K562 (cell line): ENCODE measurements around the gene CCDC50. TPM values are rescaled to one million over a fixed set of nuclear protein-coding genes. Genes with fewer than 3 reads are reported as not detected.

Source experiments
- ATAC-seq: fragments of 200-7000 bp; cut with Tn5 transposase; 3 replicates; pipeline ENCODE4 v1.9.1; 2020; ENCODE audit warnings: moderate library complexity
- BruUV-seq: library from RNA; stranded (reverse); fragments of 400-500 nt; replicated peaks from 2 replicates; lab custom pipeline; 2021; lab: Mats Ljungman, UMichigan
- CTCF ChIA-PET: fragments of 300-600 bp; formaldehyde crosslinking; extraction: SDS; loops from one replicate; lab custom pipeline; 2021; ENCODE audit warnings: low intra/inter-chr PET ratio; lab: Yijun Ruan, JAX
- POLR2A ChIA-PET: fragments of 300-600, 350-650 bp; sonication (Branson Sonifier 250); formaldehyde crosslinking; extraction: SDS; loops from one replicate; lab custom pipeline; 2021; ENCODE audit warnings: antibody characterized with exemption, inconsistent platforms; lab: Yijun Ruan, JAX
- DNase-seq, 4 experiments: peaks; one replicate each; pipeline versions ENCODE4 v3.0.0 to v3.0.0-alpha.2; 2011 to 2018; ENCODE audit warnings: low spot score in 3 of 4, mixed read lengths in 3 of 4; ENCODE audit errors: extremely low read depth in 1 of 4
- FAIRE-seq: peaks from 2 replicates; lab custom pipeline; 2011; peaks lifted over from hg19 to GRCh38; lab: Jason Lieb, UNC
- H2AFZ ChIP-seq: 2 replicates; pipeline ENCODE4 v1.6.0; 2011; ENCODE audit warnings: low read depth, low read length, control low read depth, inconsistent platforms
- H3K27ac ChIP-seq: fragments of 200-600 bp; 3 replicates; pipeline ENCODE4 v1.8.0; 2011; ENCODE audit warnings: low read depth, mild to moderate bottlenecking, control low read depth, inconsistent platforms, low read length, moderate library complexity, mixed read lengths; ENCODE audit errors: extremely low read depth
- H3K27me3 ChIP-seq, 2 experiments: fragments of 300-600 bp in 1 of 2; 2 replicates in 1 of 2; 3 replicates in 1 of 2; pipeline versions ENCODE4 v1.6.0 to v1.8.0; 2011; ENCODE audit warnings: inconsistent platforms in 2 of 2, low read length in 2 of 2, mild to moderate bottlenecking in 1 of 2, mixed read lengths in 1 of 2, moderate library complexity in 1 of 2; ENCODE audit not compliant: control insufficient read depth in 2 of 2, insufficient read depth in 2 of 2
- H3K36me3 ChIP-seq: fragments of 300-600 bp; 3 replicates; pipeline ENCODE4 v1.8.0; 2011; ENCODE audit warnings: mild to moderate bottlenecking, low read length, inconsistent platforms; ENCODE audit not compliant: control insufficient read depth, insufficient read depth
- H3K4me1 ChIP-seq, 2 experiments: fragments of 200-600 bp in 1 of 2; replicated peaks in 1 of 2; 2 replicates in 1 of 2; 3 replicates in 1 of 2; pipeline versions ENCODE4 v1.5.1 to v1.8.0; 2011; ENCODE audit warnings: inconsistent platforms in 2 of 2, low read length in 2 of 2, mild to moderate bottlenecking in 1 of 2, mixed read lengths in 1 of 2, moderate library complexity in 1 of 2; ENCODE audit not compliant: control insufficient read depth in 2 of 2, insufficient read depth in 2 of 2
- H3K4me2 ChIP-seq: 2 replicates; pipeline ENCODE4 v1.6.1; 2011; ENCODE audit warnings: low read length, control low read depth, inconsistent platforms, mixed read lengths; ENCODE audit not compliant: insufficient read depth
- H3K4me3 ChIP-seq: fragments of 200-600 bp; sonication (generic), shearing (Covaris generic); 2 replicates; pipeline ENCODE4 v1.5.1; 2016; ENCODE audit warnings: control low read depth, inconsistent platforms
- H3K79me2 ChIP-seq: fragments of 200-600 bp; 3 replicates; pipeline ENCODE4 v1.8.0; 2011; ENCODE audit warnings: low read length, inconsistent platforms; ENCODE audit not compliant: control insufficient read depth, insufficient read depth
- H3K9ac ChIP-seq, 2 experiments: 2 replicates each; pipeline versions ENCODE4 v1.6.0 to v1.6.1; 2011; ENCODE audit warnings: low read depth in 2 of 2, low read length in 2 of 2, control low read depth in 1 of 2, inconsistent platforms in 1 of 2, mild to moderate bottlenecking in 1 of 2, mixed read lengths in 1 of 2; ENCODE audit not compliant: insufficient read depth in 1 of 2
- H3K9me1 ChIP-seq: one replicate; pipeline ENCODE4 v1.6.0; 2011; ENCODE audit warnings: inconsistent platforms, mild to moderate bottlenecking, low read length, moderate library complexity; ENCODE audit not compliant: control insufficient read depth, insufficient read depth
- H3K9me3 ChIP-seq: replicated peaks from 2 replicates; pipeline ENCODE4 v1.5.1; 2011; ENCODE audit warnings: low read depth, low read length, inconsistent platforms; ENCODE audit not compliant: control insufficient read depth, insufficient read depth
- H4K20me1 ChIP-seq: replicated peaks from 2 replicates; pipeline ENCODE4 v1.6.1; 2011; ENCODE audit warnings: low read length, inconsistent platforms, mixed read lengths; ENCODE audit not compliant: control insufficient read depth, insufficient read depth
- CBFB ChIP-seq: sonication (generic); formaldehyde crosslinking; IDR thresholded peaks from 2 replicates; pipeline ENCODE4 v1.4.0; 2020; ENCODE audit warnings: mild to moderate bottlenecking, missing genetic modification reagents
- MYBL2 ChIP-seq, 2 experiments: fragments of 450-650 bp in 1 of 2; sonication (generic) in 1 of 2; formaldehyde crosslinking in 1 of 2; IDR thresholded peaks; 2 replicates each; pipeline versions ENCODE4 v1.6.1 to v1.8.1; 2017 to 2022; ENCODE audit warnings: borderline replicate concordance in 1 of 2, inconsistent platforms in 1 of 2, low read depth in 1 of 2, mild to moderate bottlenecking in 1 of 2, missing genetic modification reagents in 1 of 2, moderate library complexity in 1 of 2
- NCOR1 ChIP-seq: fragments of 450-650 bp; IDR thresholded peaks from 2 replicates; pipeline ENCODE4 v1.6.1; 2016; ENCODE audit warnings: mild to moderate bottlenecking, moderate library complexity
- NEUROD1 ChIP-seq: fragments of 150-350 bp; IDR thresholded peaks from 2 replicates; pipeline ENCODE4 v1.6.1; 2014; ENCODE audit warnings: borderline replicate concordance, low read length, low read depth; ENCODE audit not compliant: partially characterized antibody
- NFIC ChIP-seq: fragments of 450-650 bp; IDR thresholded peaks from 2 replicates; pipeline ENCODE4 v1.6.1; 2017; ENCODE audit warnings: mild to moderate bottlenecking, inconsistent platforms
- NR2C1 ChIP-seq, 2 experiments: fragments of 450-650 bp; IDR thresholded peaks; 2 replicates each; pipeline ENCODE4 v1.6.1; 2017; ENCODE audit warnings: mild to moderate bottlenecking in 2 of 2, antibody characterized with exemption in 1 of 2, inconsistent platforms in 1 of 2, missing compliant biosample characterization in 1 of 2, missing genetic modification characterization in 1 of 2
- RAD21 ChIP-seq, 2 experiments: fragments of 250-450 bp in 1 of 2; fragments of 450-650 bp in 1 of 2; sonication (Bioruptor Pico) in 1 of 2; formaldehyde crosslinking in 1 of 2; IDR thresholded peaks in 1 of 2; conservative IDR thresholded peaks in 1 of 2; 2 replicates each; pipeline versions ENCODE4 v1.4.0 to v1.8.0; 2020 to 2022; ENCODE audit warnings: mild to moderate bottlenecking in 2 of 2, moderate library complexity in 1 of 2
- SIN3B ChIP-seq: fragments of 450-650 bp; IDR thresholded peaks from 2 replicates; pipeline ENCODE4 v1.6.1; 2017; ENCODE audit warnings: low read depth, mild to moderate bottlenecking, moderate library complexity
- STAG1 ChIP-seq: sonication (generic); formaldehyde crosslinking; IDR thresholded peaks from 2 replicates; pipeline ENCODE4 v1.5.0; 2020; ENCODE audit warnings: missing genetic modification reagents, borderline replicate concordance
- ZFP1 ChIP-seq: fragments of 450-650 bp; formaldehyde crosslinking; IDR thresholded peaks from 2 replicates; pipeline ENCODE4 v1.4.0; 2020; ENCODE audit warnings: mild to moderate bottlenecking, mixed read lengths
- ZNF316 ChIP-seq: fragments of 450-650 bp; IDR thresholded peaks from 2 replicates; pipeline ENCODE4 v1.6.1; 2016
- WGBS: fragments of 100-300 bp; shearing (Covaris generic); methylation state at CpG from one replicate; pipeline ENCODE4 v1.1.6; 2016; ENCODE audit warnings: low coverage, mixed read lengths; ENCODE audit not compliant: insufficient coverage; ENCODE audit errors: missing lambda C conversion rate; 5-methylcytosine and 5-hydroxymethylcytosine counted together
- in situ Hi-C: fragments of 300-500 bp; cut with MboI; formaldehyde crosslinking; loops from 4 replicates; pipeline ENCODE4 v1.15.0; 2018; ENCODE audit warnings: inconsistent platforms, mixed read lengths
- intact Hi-C: fragments of 100-400 bp; cut with micrococcal nuclease; formaldehyde crosslinking; loops from 2 replicates; pipeline ENCODE4 v1.14.2; 2022
- polyA plus RNA-seq, 8 experiments: library from polyadenylated mRNA; depleted of rRNA in 4 of 8; stranded (reverse) in 5 of 8; unstranded in 3 of 8; fragments of >200 nt; fragmentation: Nextera tagmentation in 2 of 8; fragmentation: Illumina TruSeq in 1 of 8; extraction: Ambion mirVana in 2 of 8; extraction: Trizol in 1 of 8; gene quantifications; 2 replicates each; pipeline versions ENCODE4 v1.2.1 to v1.2.3, GENCODE V29; 2011 to 2014; ENCODE audit warnings: inconsistent platforms in 1 of 8, missing spikeins in 1 of 8
- total RNA-seq, 7 experiments: library from RNA; depleted of rRNA in 6 of 7; stranded (reverse); fragments of >200 nt in 6 of 7; fragmentation: Illumina TruSeq in 2 of 7; extraction: Trizol in 2 of 7; gene quantifications; 2 replicates each; pipeline versions ENCODE4 v1.2.1 to v1.2.3, GENCODE V29; 2011 to 2021; ENCODE audit warnings: low replicate concordance in 1 of 7
- TF ChIP-seq, protein P1 (sequence below): fragments of 450-650 bp; formaldehyde crosslinking; conservative IDR thresholded peaks from 2 replicates; pipeline ENCODE4 v1.4.0; 2022; ENCODE audit warnings: mild to moderate bottlenecking, missing genetic modification characterization
- TF ChIP-seq, protein P2 (sequence below): fragments of 250-450 bp; sonication (Bioruptor Pico); IDR thresholded peaks from 2 replicates; pipeline ENCODE4 v1.8.0; 2021; ENCODE audit warnings: moderate library complexity, mild to moderate bottlenecking, inconsistent platforms
- TF ChIP-seq, protein P3 (sequence below): sonication (generic); formaldehyde crosslinking; IDR thresholded peaks from 2 replicates; pipeline ENCODE4 v1.8.0; 2022; ENCODE audit warnings: missing genetic modification reagents, mild to moderate bottlenecking, borderline replicate concordance

The CCDC50 gene
- total and polyA plus RNA-seq, 9 of the 15 experiments (the other 6 are each of a cell fraction or from before 2014, with no cell fraction given), result 8.4 to 63.4 (median 40.4) TPM

DNA sequence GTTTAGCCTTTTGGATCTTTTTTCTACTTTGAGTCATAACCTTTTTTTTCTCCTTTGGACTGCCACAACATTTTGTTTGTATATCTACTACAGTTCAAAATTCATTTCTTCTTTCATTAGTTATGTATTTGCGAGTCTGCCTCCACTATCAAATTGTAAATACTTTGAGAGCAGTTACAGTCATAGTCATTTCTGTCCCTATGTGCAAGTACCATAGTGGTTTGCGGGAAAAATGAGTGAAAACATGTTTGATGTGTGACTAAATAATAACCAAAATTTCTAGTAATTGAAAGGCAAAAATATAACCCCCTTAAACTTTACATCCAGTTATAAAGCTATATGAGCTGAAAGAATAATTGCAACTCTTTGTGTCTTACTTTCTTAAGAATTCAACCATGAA, 45.8 kb upstream of the CCDC50 start:
- no peak for ATAC-seq
- no TSS peak for BruUV-seq
- DNase-seq, result no peak
- in situ Hi-C loops (no loop called here), intact Hi-C loops (no loop called here)
- H3K9me1 ChIP-seq, result no peaks in the 10 kb centered on the region
- WGBS, result 3% methylated on average over 2 of the region's 2 CpGs
- FAIRE-seq, result no peak
- H3K36me3 ChIP-seq, result no peaks in the 10 kb centered on the region
- no peak overlapping the region for H3K4me3 ChIP-seq
- no peak overlapping the region for H2AFZ ChIP-seq
- no peak overlapping the region for H3K27ac ChIP-seq
- H3K79me2 ChIP-seq, result no peaks in the 10 kb centered on the region
- no peaks in the 10 kb centered on the region for H3K4me1 ChIP-seq
- no peak overlapping the region for H3K4me2 ChIP-seq
- no peak overlapping the region for H3K9ac ChIP-seq
- no peaks in the 10 kb centered on the region for H3K9me3 ChIP-seq
- TF ChIP-seq RAD21 (CRISPR knock-in tag; conservative IDR thresholded peaks at IDR 0.05 in 1 of 2, IDR thresholded peaks at IDR 0.05 in 1 of 2), result no peak
- no peak for TF ChIP-seq ZFP1 (CRISPR knock-in tag)
- no peak for TF ChIP-seq MYBL2 (IDR thresholded peaks at IDR 0.05; ENCODE audit: low read depth)
- no peak for TF ChIP-seq MYBL2 (CRISPR knock-in tag; IDR thresholded peaks at IDR 0.05; ENCODE audit: borderline replicate concordance)
- TF ChIP-seq, protein P1, sequence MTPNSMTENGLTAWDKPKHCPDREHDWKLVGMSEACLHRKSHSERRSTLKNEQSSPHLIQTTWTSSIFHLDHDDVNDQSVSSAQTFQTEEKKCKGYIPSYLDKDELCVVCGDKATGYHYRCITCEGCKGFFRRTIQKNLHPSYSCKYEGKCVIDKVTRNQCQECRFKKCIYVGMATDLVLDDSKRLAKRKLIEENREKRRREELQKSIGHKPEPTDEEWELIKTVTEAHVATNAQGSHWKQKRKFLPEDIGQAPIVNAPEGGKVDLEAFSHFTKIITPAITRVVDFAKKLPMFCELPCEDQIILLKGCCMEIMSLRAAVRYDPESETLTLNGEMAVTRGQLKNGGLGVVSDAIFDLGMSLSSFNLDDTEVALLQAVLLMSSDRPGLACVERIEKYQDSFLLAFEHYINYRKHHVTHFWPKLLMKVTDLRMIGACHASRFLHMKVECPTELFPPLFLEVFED (CRISPR knock-in tag), result no peak
- TF ChIP-seq CBFB, result no peak
- no peak for TF ChIP-seq STAG1 (CRISPR knock-in tag)
- no peak for TF ChIP-seq NCOR1
- no peak for TF ChIP-seq ZNF316
- TF ChIP-seq, protein P2, sequence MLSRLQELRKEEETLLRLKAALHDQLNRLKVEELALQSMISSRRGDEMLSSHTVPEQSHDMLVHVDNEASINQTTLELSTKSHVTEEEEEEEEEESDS (CRISPR knock-in tag), result no peak
- no peak for TF ChIP-seq NEUROD1
- TF ChIP-seq, protein P3, sequence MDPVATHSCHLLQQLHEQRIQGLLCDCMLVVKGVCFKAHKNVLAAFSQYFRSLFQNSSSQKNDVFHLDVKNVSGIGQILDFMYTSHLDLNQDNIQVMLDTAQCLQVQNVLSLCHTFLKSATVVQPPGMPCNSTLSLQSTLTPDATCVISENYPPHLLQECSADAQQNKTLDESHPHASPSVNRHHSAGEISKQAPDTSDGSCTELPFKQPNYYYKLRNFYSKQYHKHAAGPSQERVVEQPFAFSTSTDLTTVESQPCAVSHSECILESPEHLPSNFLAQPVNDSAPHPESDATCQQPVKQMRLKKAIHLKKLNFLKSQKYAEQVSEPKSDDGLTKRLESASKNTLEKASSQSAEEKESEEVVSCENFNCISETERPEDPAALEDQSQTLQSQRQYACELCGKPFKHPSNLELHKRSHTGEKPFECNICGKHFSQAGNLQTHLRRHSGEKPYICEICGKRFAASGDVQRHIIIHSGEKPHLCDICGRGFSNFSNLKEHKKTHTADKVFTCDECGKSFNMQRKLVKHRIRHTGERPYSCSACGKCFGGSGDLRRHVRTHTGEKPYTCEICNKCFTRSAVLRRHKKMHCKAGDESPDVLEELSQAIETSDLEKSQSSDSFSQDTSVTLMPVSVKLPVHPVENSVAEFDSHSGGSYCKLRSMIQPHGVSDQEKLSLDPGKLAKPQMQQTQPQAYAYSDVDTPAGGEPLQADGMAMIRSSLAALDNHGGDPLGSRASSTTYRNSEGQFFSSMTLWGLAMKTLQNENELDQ, result no peak
- TF ChIP-seq NR2C1 (IDR thresholded peaks at IDR 0.05), result no peak
- no peak for TF ChIP-seq NR2C1 (tag; IDR thresholded peaks at IDR 0.05)
- no peak for TF ChIP-seq NFIC
- no peak for TF ChIP-seq SIN3B
- TF ChIP-seq, all 486 proteins: peak for 0
- no peaks in the 10 kb centered on the region for H3K27me3 ChIP-seq
- ChIA-PET POLR2A (no interaction called here), CTCF (no interaction called here)
- H4K20me1 ChIP-seq, result no peaks in the 10 kb centered on the region
